GM19023 (cell line): ENCODE results near the gene MNX1.

ENCODE experiments used
- ATAC-seq: cut with Tn5 transposase; IDR thresholded peaks from one replicate; pipeline ENCODE4 v1.9.1; 2021; ENCODE audit warnings: mild to moderate bottlenecking, moderate library complexity; ENCODE audit not compliant: unreplicated experiment

Gene MNX1

GRCh38 chr7:156979711-156980110 lies 30.8 kb downstream of the MNX1 start:
- ATAC-seq = no peak

DNA sequence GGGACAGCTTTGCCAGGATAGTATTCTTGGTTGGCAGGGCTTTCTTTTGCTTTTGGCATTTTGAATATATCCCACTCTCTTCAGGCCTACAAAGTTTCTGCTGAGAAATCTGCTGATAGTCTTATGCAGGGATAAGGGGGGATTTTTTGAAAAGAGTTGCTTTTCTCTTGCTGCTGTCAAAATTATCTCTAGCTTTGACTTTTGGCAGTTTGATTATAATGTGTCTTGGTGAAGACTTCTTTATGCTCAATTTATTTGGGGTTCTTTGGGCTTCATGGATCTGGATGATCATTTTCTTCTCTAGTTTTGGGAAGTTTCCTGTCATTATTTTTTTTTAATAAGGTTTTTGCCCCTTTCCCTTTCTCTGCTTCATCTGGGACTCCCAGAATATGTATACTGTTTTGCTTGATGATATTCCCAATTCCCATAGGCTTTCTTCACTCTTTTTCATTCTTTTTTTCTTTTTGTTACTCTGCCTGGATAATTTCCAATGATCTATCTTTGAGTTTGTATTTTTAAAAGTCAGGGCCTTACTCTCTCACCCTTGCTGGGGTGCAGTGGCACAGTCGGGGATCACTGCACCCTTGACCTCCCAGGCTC lies 31.4 kb downstream of the MNX1 start:
- no peak for ATAC-seq

- no peak for ATAC-seq
Observed at GRCh38 chr7:156975620-156976019, 34.8 kb downstream of the MNX1 start.

DNA sequence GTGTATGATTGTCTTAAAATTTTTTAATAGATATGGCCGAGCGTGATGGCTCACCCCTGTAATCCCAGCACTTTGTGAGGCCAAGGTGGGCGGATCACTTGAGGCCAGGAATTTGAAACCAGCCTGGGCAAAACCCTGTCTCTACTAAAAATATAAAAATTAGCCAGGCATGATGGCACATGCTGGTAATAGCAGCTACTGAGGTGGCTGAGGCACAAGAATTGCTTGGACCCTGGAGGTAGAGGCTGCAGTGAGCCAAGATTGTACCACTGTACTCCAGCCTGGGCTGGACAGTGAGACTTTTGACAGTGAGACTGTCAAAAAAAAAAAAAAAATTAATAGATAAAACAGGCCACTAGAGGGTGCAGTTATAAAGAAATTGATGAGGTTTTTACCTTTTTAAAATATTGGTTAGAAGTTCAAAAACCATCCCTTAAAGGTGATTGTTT lies 40.5 kb downstream of the MNX1 start:
- ATAC-seq = no peak

DNA sequence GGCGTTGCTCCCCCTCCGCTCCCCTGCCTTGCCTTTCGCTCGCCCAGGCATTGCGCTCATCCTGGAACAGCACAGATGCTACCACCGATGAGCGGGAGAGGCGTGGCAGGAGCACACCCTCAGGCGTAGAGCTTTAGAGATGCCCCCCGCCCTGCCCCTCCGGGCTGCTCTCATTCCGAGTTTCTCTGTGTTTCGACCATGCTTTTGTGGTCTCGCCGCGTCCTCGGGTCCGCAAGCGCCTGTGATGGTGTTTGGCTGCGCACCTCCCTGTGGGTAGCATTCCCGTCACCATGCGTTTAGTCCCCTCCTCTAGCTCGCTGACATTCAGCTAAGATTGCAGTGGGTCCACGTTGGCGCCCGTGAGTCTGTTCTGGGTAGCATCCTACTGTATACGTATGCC lies 42.3 kb downstream of the MNX1 start:
- ATAC-seq = no peak

DNA sequence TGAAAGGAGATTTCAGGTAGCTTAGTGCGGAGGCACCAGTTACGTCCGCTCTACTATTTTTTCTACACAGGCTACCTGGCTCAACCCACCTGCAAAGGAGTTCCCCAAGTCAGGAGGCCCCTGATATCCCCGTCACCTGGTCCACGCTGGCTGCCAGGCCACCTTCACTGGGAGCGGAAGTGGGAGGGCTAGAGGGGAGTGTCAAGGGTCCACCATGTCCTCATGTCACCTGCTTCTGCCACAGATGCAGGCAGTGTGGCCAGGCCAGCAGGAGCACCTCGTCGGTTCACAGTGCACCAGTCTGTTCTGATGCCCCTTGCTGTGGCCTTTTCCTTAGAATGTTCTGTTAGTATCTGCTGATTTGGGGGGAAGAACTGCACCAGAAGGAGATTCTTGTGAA lies 44.1 kb downstream of the MNX1 start:
- ATAC-seq = no peak

- ATAC-seq = no peak
Observed at GRCh38 chr7:156964971-156965370, 45.5 kb downstream of the MNX1 start.

DNA sequence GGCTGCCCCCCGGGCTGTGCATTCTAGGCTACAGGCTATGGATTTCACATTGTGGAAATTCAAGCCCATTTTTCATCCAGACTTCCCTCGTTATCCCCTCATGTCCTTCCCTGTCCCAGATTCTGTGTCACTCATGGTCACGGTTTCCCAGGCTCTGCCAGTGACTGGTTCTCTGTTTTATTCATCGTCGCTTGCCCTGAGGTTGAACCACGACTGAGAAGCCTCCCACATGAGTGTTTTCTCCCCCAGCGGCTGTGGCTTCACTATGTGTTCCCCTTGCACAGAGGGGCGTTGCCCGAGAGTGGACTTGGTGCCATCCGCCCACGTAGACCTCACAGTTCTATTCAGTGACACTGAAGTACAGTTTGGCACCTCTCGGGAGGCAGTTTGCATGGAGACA lies 47.0 kb downstream of the MNX1 start:
- ATAC-seq = no peak

DNA sequence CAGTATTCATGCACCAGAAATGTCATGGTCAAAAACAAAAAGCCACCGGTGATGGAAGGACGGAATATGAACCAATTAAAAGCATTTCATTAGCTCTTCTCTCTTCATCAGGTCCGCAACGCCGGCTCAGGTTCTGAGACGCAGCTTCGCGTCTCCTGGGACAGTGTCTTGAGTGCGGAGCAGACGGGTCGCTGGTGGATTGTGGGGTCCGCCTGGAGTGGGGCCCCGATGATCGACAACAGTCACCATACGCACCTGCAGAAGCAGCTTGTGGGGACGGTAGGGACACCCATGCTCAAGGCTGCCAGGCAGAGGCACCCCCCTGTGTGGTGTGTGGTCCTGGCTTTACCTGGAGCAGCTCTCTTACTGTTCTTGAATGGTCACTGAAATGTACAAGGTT lies 47.6 kb downstream of the MNX1 start:
- no peak for ATAC-seq

DNA sequence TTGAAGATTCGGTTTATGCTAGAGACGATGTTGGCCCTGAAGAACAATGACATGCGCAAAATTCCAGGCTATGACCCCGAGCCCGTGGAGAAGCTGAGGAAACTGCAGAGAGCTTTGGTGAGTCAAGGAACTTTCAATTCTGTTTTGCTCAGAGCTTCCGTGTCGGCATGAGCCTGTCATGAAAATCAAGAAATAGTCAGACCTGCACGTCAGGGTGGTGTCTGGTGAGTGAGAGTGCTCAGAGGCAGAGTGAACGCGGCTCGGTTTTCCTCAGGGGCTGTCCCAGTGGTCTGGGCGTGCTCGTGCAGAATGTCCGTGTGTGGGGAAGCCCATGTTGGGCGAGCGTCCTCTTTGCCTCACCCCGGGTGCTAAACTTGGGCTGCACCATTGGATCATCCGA lies 48.3 kb downstream of the MNX1 start:
- ATAC-seq = no peak

DNA sequence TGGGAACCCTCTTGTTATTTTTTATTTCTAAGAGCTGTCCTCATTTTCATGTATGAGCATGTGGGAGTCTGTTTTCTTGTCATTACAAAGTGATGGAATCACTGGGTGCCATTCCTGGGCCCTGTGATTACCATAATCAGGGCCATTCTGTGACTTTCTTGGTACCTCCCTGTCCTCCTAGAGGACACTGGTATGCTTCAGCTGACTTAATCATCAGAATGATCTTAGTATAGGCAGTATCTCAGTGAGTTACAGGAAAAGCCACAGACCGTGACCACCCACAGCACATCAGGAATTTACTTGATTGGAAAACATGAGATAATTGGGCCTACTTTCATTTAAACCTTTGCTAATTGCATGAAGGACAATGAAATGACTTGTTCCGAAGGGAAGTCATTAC lies 53.7 kb downstream of the MNX1 start:
- ATAC-seq = no peak

DNA sequence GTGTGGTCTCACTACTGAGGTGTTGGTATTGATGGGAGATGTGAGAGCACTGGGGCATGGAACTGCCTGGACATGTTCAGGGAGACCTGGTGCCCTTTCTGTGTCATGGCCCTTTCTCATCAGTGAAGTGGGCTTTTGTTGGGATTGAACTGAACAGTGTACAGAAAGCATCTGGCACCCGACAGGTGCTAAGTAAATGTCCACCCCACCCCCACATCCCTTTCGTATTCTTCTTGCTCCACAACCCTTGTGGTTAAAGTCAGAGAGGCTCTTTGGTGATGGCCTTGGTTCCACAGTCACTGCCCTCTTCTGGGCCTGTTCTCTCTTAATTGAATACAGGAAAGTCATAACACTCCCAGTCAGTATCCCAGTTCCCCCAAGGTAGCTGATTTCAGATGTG lies 55.5 kb downstream of the MNX1 start:
- ATAC-seq = no peak
